NB4 (cell line): ENCODE measurements around the gene TPM3.

ENCODE experiments used
- MYC ChIP-seq: IDR thresholded peaks from 2 replicates; pipeline ENCODE4 v1.6.1; 2011; ENCODE audit warnings: low read depth, low read length
- POLR2A ChIP-seq: IDR thresholded peaks from 2 replicates; pipeline ENCODE4 v1.6.1; 2011; ENCODE audit warnings: mild to moderate bottlenecking; ENCODE audit not compliant: insufficient read length; ENCODE audit errors: extremely low read depth
- TF ChIP-seq, protein P1 (sequence below): IDR thresholded peaks from one replicate; pipeline ENCODE4 v1.5.1; 2012; ENCODE audit warnings: low read depth, low read length
- TF ChIP-seq, protein P2 (sequence below): IDR thresholded peaks from 2 replicates; pipeline ENCODE4 v1.6.1; 2011; ENCODE audit warnings: low read depth, low read length

GRCh38 chr1:154222518-154222917 lies 30.6 kb upstream of the TPM3 start:
- TF ChIP-seq POLR2A (no peak), MYC (no peak)
- TF ChIP-seq, protein P1, sequence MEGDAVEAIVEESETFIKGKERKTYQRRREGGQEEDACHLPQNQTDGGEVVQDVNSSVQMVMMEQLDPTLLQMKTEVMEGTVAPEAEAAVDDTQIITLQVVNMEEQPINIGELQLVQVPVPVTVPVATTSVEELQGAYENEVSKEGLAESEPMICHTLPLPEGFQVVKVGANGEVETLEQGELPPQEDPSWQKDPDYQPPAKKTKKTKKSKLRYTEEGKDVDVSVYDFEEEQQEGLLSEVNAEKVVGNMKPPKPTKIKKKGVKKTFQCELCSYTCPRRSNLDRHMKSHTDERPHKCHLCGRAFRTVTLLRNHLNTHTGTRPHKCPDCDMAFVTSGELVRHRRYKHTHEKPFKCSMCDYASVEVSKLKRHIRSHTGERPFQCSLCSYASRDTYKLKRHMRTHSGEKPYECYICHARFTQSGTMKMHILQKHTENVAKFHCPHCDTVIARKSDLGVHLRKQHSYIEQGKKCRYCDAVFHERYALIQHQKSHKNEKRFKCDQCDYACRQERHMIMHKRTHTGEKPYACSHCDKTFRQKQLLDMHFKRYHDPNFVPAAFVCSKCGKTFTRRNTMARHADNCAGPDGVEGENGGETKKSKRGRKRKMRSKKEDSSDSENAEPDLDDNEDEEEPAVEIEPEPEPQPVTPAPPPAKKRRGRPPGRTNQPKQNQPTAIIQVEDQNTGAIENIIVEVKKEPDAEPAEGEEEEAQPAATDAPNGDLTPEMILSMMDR = no peak
- TF ChIP-seq, protein P2, sequence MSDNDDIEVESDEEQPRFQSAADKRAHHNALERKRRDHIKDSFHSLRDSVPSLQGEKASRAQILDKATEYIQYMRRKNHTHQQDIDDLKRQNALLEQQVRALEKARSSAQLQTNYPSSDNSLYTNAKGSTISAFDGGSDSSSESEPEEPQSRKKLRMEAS = no peak
